Endothelial cell of umbilical vein (primary cell): ENCODE results near the gene LCE2A. TPM values are rescaled to one million over a fixed set of nuclear protein-coding genes. Genes with fewer than 3 reads are reported as not detected.
"Not testable (repeated sequence)": the region's sequence is repeated elsewhere in the genome, so short reads cannot be mapped to it uniquely, and the experiment has no call there.

Experiments used
- BruUV-seq: library from RNA; stranded (reverse); fragments of 400-500 nt; replicated peaks from 2 replicates; lab custom pipeline; 2021; lab: Mats Ljungman, UMichigan
- CTCF ChIA-PET: fragments of 300-600, 350-600 bp; sonication (Branson Sonifier 250); formaldehyde crosslinking; loops from one replicate; lab custom pipeline; 2021; ENCODE audit warnings: antibody characterized with exemption, inconsistent platforms; lab: Charles Lee
- POLR2A ChIA-PET: fragments of 300-600, 350-600 bp; sonication (Branson Sonifier 250); formaldehyde crosslinking; loops from one replicate; lab custom pipeline; 2021; ENCODE audit warnings: antibody characterized with exemption, inconsistent platforms; lab: Charles Lee
- DNase-seq: peaks from one replicate; pipeline ENCODE4 v3.0.0-alpha.2; 2011; ENCODE audit warnings: low read depth, low spot score
- FAIRE-seq: peaks from 2 replicates; lab custom pipeline; 2011; peaks lifted over from hg19 to GRCh38; lab: Jason Lieb, UNC
- H2AFZ ChIP-seq: 2 replicates; pipeline ENCODE4 v1.6.0; 2012; ENCODE audit warnings: low read depth, low read length, control low read depth, inconsistent platforms
- H3K27ac ChIP-seq: 2 replicates; pipeline ENCODE4 v1.5.1; 2011; ENCODE audit warnings: low read depth, mild to moderate bottlenecking, control low read depth, low read length, moderate library complexity; ENCODE audit not compliant: insufficient read depth
- H3K27me3 ChIP-seq, 2 experiments: 2 replicates each; pipeline versions ENCODE4 v1.6.0 to v1.6.1; 2011; ENCODE audit warnings: low read length in 2 of 2, mixed read lengths in 1 of 2; ENCODE audit not compliant: control insufficient read depth in 2 of 2, insufficient read depth in 2 of 2
- H3K36me3 ChIP-seq, 2 experiments: 2 replicates in 1 of 2; 3 replicates in 1 of 2; pipeline ENCODE4 v1.5.1; 2011; ENCODE audit warnings: low read length in 2 of 2, mild to moderate bottlenecking in 1 of 2, moderate library complexity in 1 of 2; ENCODE audit not compliant: control insufficient read depth in 2 of 2, insufficient read depth in 2 of 2; ENCODE audit errors: extremely low read depth in 1 of 2
- H3K4me1 ChIP-seq: 3 replicates; pipeline ENCODE4 v1.5.1; 2011; ENCODE audit warnings: mild to moderate bottlenecking, low read length; ENCODE audit not compliant: control insufficient read depth, insufficient read depth; ENCODE audit errors: extremely low read depth
- H3K4me2 ChIP-seq: 2 replicates; pipeline ENCODE4 v1.6.1; 2011; ENCODE audit warnings: low read length, control low read depth, mixed read lengths; ENCODE audit not compliant: insufficient read depth
- H3K4me3 ChIP-seq, 3 experiments: fragments of 200-600 bp in 1 of 3; sonication (generic), shearing (Covaris generic) in 1 of 3; replicated peaks in 1 of 3; 2 replicates each; pipeline ENCODE4 v1.5.1; 2011 to 2016; ENCODE audit warnings: control low read depth in 3 of 3, low read length in 3 of 3, mild to moderate bottlenecking in 2 of 3, inconsistent platforms in 1 of 3, low read depth in 1 of 3, moderate library complexity in 1 of 3; ENCODE audit not compliant: insufficient read depth in 1 of 3
- H3K79me2 ChIP-seq: 2 replicates; pipeline ENCODE4 v1.6.0; 2012; ENCODE audit warnings: low read length, inconsistent platforms; ENCODE audit not compliant: control insufficient read depth, insufficient read depth
- H3K9ac ChIP-seq: replicated peaks from 2 replicates; pipeline ENCODE3; 2011; ENCODE audit warnings: low read length, control low read depth; ENCODE audit not compliant: insufficient read depth; ENCODE audit errors: extremely low read depth
- H3K9me1 ChIP-seq: replicated peaks from 3 replicates; pipeline ENCODE4 v1.6.0; 2011; ENCODE audit warnings: mild to moderate bottlenecking, low read length; ENCODE audit not compliant: control insufficient read depth, insufficient read depth; ENCODE audit errors: extremely low read depth
- H3K9me3 ChIP-seq: replicated peaks from 2 replicates; pipeline ENCODE4 v1.5.1; 2012; ENCODE audit warnings: low read length, inconsistent platforms; ENCODE audit not compliant: control insufficient read depth, insufficient read depth
- H4K20me1 ChIP-seq: replicated peaks from 2 replicates; pipeline ENCODE3; 2011; ENCODE audit warnings: mild to moderate bottlenecking, low read length; ENCODE audit not compliant: control insufficient read depth, insufficient read depth; ENCODE audit errors: extremely low read depth
- CTCF ChIP-seq, 2 donors: IDR thresholded peaks; 1 replicate in 1 of 2; 2 replicates in 1 of 2; pipeline ENCODE4 v1.5.1; 2011; ENCODE audit warnings: low read length in 2 of 2, mild to moderate bottlenecking in 2 of 2, moderate library complexity in 2 of 2, control low read depth in 1 of 2, inconsistent platforms in 1 of 2, low read depth in 1 of 2; ENCODE audit not compliant: insufficient read depth in 1 of 2; ENCODE audit errors: extremely low read depth in 1 of 2
- EZH2 ChIP-seq: IDR thresholded peaks from 2 replicates; pipeline ENCODE4 v1.6.1; 2012; ENCODE audit warnings: borderline replicate concordance, low read depth, mild to moderate bottlenecking, moderate library complexity, low read length, inconsistent platforms; ENCODE audit not compliant: severe bottlenecking
- FOS ChIP-seq: IDR thresholded peaks from 2 replicates; pipeline ENCODE4 v1.6.1; 2011; ENCODE audit warnings: mild to moderate bottlenecking, low read length, moderate library complexity, borderline replicate concordance; ENCODE audit not compliant: insufficient read depth
- GATA2 ChIP-seq: IDR thresholded peaks from 2 replicates; pipeline ENCODE4 v1.7.0; 2011; ENCODE audit warnings: low read depth, mild to moderate bottlenecking, moderate library complexity, mixed read lengths, low read length; ENCODE audit not compliant: insufficient read length, insufficient read depth
- JUN ChIP-seq: IDR thresholded peaks from 2 replicates; pipeline ENCODE4 v1.6.1; 2011; ENCODE audit warnings: borderline replicate concordance, low read depth; ENCODE audit not compliant: insufficient read length, insufficient read depth
- MAX ChIP-seq: IDR thresholded peaks from 2 replicates; pipeline ENCODE4 v1.6.1; 2011; ENCODE audit not compliant: insufficient read depth, insufficient read length
- MYC ChIP-seq: IDR thresholded peaks from one replicate; pipeline ENCODE4 v1.6.1; 2011; ENCODE audit warnings: mild to moderate bottlenecking, low read depth, low read length
- POLR2A ChIP-seq: IDR thresholded peaks from 2 replicates; pipeline ENCODE4 v1.6.1; 2012; ENCODE audit warnings: low read depth, mild to moderate bottlenecking, control low read depth, low read length
- POLR2AphosphoS5 ChIP-seq: IDR thresholded peaks from 2 replicates; pipeline ENCODE4 v1.6.1; 2012; ENCODE audit warnings: low read depth, mild to moderate bottlenecking, control low read depth, low read length, moderate library complexity; ENCODE audit not compliant: insufficient read depth
- dilution Hi-C: fragments of 300-500 bp; cut with MboI; formaldehyde crosslinking; loops from one replicate; pipeline ENCODE4 v1.15.0; 2019; ENCODE audit warnings: low sequenced_read_pairs; ENCODE audit not compliant: extremely low pct_ligation_motif_present
- intact Hi-C: fragments of 100-400 bp; cut with micrococcal nuclease; formaldehyde crosslinking; loops from one replicate; pipeline ENCODE4 v1.10.0; 2022
- polyA plus RNA-seq, 4 experiments: library from polyadenylated mRNA; depleted of rRNA in 3 of 4; stranded (reverse) in 3 of 4; unstranded in 1 of 4; fragments of >200 nt; gene quantifications; 2 replicates each; pipeline versions ENCODE4 v1.2.1 to v1.2.3, GENCODE V29; 2011 to 2012; ENCODE audit warnings: missing spikeins in 1 of 4
- total RNA-seq: library from RNA; stranded (reverse); gene quantifications from 2 replicates; pipeline ENCODE4 v1.2.3, GENCODE V29; 2021

The LCE2A gene
- total and polyA plus RNA-seq, 2 donors (not counting 3 experiments of a cell fraction or from before 2014, with no cell fraction given) = not detected

GRCh38 chr1:152673016-152673415, 25.1 kb upstream of the LCE2A start:
- DNase-seq (no peak), FAIRE-seq (no peak)
- no peaks in the 10 kb centered on the region for H4K20me1 ChIP-seq
- H3K4me2 ChIP-seq = no peak overlapping the region
- no peaks in the 10 kb centered on the region for H3K27me3 ChIP-seq
- no peak overlapping the region for H3K9ac ChIP-seq
- dilution Hi-C loops = no loop called here
- ChIA-PET CTCF (no interaction called here), POLR2A (no interaction called here)
- no peaks in the 10 kb centered on the region for H3K9me1 ChIP-seq
- no peak overlapping the region for H2AFZ ChIP-seq
- no peaks in the 10 kb centered on the region for H3K36me3 ChIP-seq
- no peaks in the 10 kb centered on the region for H3K4me1 ChIP-seq
- H3K79me2 ChIP-seq = no peaks in the 10 kb centered on the region
- no peaks in the 10 kb centered on the region for H3K9me3 ChIP-seq
- intact Hi-C loops = no loop called here
- no peak overlapping the region for H3K27ac ChIP-seq
- BruUV-seq = no TSS peak
- no peak overlapping the region for H3K4me3 ChIP-seq
- TF ChIP-seq MYC (no peak), JUN (no peak), POLR2AphosphoS5 (no peak), MAX (no peak), FOS (no peak), CTCF (IDR thresholded peaks at IDR 0.05; ENCODE audit: extremely low read depth in 1 of 2, insufficient read depth in 1 of 2, low read depth in 1 of 2, low read length in 2 of 2) (no peak), POLR2A (no peak), EZH2 (no peak), GATA2 (no peak)

- H3K4me1 ChIP-seq, H2AFZ ChIP-seq, POLR2A ChIA-PET, H3K36me3 ChIP-seq, CTCF ChIA-PET, H3K9me3 ChIP-seq, H3K79me2 ChIP-seq, H3K4me3 ChIP-seq, FAIRE-seq, H3K9me1 ChIP-seq, DNase-seq, H3K4me2 ChIP-seq, H3K9ac ChIP-seq, H3K27ac ChIP-seq, H4K20me1 ChIP-seq, H3K27me3 ChIP-seq, dilution Hi-C loops, intact Hi-C loops, BruUV-seq: not testable (repeated sequence)
These were observed 23.2 kb upstream of the LCE2A start, which contains the start of gene LCE2C for GRCh38 chr1:152674983-152675382. TSS of gene LCE2C (plus strand) at chr1:152675279. CDS start at chr1:152676016, 737 bp downstream.
